Measurements from ENCODE around the gene CRISPLD2.
"Not testable (repeated sequence)": the region's sequence is repeated elsewhere in the genome, so short reads cannot be mapped to it uniquely, and the experiment has no call there.

The CRISPLD2 gene

GRCh38 chr16:84839054-84839453 is 19.3 kb downstream of the CRISPLD2 start:
- no peak for DNase-seq

DNA sequence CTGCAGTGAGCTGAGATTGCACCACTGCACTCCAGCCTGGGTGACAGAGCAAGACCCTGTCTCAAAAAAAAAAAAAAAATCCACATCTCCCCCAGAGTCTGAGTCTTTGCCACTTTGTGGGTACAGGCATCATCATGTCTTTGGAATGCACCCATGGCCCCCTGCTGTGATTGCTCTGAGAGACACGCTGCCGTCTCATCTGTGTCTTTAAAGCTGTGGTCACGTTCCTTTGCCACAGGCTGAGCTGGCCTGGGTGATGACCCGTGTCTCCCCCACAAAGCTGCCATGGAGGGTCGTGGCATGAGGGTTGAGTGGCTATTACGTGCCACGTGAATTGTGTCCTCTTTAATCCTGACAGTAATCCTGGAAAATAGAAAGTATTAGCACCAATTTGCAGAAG is 20.2 kb downstream of the CRISPLD2 start:
- no peak for DNase-seq

- DNase-seq, result no peak
Measured at GRCh38 chr16:84840687-84841627, 21.2 kb downstream of the CRISPLD2 start.

- DNase-seq, result no peak
Measured at GRCh38 chr16:84841787-84842300, 22.1 kb downstream of the CRISPLD2 start.

DNA sequence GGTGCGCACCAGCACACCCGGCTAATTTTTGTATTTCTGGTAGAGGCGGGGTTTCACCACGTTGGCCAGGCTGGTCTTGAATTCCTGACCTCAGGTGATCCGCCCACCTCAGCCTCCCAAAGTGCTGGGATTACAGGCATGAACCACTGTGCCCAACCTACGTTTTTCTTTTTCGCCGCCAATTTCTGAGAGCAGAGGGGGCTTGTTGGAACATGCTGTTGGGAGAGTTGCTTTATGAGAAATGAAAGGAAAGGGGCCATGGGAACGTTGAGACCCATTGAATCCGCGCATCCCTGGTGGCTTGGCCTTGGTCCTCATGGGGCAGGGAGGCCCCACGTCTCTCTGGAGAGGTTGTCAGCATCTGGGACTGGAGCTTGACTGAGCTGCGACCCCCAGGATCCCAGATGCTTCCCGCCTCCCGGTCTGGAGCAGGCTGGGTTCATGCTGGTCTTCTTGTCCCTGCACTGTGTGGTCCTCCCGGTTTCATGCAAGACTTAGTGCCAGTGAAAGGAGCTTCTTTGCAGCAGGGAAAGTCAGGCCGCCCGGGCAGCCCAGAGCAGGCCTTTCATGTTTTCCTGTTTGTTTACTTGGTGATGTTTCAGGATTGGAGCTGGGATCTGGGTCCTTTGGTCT is 22.8 kb downstream of the CRISPLD2 start:
- DNase-seq, result no peak

DNA sequence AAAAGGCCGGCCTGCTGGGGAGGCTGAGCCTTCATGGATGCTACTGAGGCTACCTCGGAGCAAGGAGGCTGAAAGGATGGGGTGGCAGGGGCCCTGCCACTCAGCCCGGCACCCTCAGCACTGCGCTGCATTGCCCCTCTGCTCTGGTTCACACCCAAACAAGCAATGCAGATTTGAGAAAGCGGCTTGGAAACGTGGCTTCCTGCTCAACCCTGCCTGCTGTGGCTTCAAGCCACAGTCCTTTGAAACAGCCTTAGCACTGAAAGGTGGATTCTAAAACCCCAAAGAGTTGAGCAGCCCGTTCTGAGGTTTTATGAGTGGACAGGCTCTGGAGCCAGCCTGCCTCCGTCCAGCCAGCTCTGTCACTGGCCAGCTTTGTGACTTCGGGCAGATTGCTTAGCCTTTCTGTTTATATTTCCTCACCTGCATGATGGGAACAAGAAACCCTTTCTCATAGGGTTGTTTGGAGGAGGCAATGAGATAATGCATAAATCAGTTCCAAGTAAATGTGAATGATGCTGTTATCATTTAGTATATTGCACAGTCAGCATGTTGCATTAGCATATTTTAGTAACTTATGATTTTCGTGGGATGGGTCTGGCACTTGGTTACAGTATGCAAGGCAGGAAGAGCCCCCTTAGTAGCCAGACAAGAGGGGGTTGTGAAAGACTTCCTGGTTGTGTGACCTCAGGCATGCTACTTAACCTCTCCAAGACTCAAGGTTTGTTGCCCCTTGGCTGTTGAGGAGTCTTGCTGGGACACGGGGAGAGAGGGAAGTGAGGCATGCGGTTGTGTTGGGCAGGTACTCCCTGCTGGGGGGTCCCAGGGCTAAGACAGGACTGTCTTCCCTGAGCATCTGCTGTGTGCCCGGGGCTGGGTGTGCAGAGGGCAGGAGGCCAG is 23.6 kb downstream of the CRISPLD2 start:
- DNase-seq, result no peak

DNA sequence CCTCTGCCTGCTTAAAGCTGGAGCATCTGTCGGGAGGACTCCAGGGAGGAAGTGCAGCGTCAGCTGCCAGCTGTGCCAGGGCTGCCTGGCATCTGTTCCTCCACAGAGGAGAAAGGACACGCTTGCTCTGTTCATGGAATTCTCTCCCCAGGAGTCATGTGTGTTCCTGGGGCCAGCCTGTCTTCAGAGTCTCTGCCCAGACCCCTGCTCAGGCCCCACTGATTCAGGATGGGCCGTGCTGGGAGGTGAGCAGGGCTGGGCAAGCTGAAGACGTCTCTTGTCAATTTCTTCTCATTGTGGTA is 24.2 kb downstream of the CRISPLD2 start:
- peak in 3 of 56 donors; percentile 7 to 17 (median 16) for DNase-seq

DNA sequence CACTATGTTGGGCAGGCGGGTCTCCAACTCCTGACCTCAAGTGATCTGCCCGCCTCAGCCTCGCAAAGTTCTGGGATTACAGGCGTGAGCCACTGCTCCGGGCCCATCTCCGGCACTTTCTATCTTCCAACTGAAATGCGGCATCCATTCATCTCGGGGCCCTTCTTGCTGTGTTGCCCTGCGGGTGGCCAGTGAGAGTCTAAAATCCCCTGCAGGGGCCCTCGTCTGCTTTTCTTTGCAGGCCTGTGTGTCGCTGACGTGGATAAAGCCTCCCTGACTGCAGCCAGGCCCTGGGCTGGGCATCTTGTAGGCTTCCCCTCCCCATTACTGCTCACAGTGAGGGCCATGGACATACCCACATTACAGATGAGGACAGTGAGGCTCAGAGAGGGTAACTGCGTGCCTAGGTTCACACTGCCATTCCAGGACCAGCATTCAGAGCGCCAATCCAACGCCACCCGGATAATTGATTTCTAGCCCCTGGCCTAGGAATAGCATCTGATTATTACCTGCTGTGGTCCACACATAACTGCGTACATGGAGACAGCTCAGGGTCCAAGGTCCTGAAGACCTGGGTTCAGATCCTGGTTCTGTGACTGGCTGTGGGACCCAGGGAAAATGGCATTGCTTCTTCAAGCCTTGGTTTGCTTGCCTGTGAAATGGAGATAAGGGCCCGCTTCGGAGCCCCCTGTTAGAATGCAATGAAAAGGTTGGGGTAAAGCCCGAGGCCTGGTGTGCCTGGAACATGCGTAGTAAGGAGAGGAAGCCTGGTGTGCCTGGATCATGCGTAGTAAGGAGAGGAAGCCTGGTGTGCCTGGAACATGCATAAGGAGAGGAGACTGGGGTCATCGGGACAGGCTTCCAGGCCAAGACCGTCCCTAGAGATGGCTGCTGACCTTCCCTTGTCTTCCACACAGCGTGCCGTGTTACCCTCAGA is 25.0 kb downstream of the CRISPLD2 start:
- no peak for DNase-seq

DNA sequence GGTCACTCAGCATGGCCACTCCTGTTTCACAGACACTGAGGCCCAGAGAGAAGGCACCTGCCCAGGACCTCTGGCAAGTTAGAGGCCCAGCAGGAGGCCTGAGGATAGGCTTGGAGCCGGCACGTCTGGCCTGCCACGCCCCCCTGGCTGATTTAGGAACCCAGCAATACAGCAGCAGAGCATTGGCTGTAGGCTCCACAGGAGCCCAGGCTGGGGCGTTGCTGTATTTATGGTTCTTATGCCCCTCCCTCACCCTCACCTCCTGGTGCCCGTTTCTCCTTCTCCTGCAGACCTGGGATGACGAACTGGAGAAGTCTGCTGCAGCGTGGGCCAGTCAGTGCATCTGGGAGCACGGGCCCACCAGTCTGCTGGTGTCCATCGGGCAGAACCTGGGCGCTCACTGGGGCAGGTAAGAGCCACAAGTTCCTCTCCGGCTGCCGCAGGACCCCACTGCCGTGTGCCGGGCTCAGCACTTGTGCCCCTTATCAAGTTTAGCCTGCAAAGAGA is 25.8 kb downstream of the CRISPLD2 start:
- DNase-seq, result no peak

DNA sequence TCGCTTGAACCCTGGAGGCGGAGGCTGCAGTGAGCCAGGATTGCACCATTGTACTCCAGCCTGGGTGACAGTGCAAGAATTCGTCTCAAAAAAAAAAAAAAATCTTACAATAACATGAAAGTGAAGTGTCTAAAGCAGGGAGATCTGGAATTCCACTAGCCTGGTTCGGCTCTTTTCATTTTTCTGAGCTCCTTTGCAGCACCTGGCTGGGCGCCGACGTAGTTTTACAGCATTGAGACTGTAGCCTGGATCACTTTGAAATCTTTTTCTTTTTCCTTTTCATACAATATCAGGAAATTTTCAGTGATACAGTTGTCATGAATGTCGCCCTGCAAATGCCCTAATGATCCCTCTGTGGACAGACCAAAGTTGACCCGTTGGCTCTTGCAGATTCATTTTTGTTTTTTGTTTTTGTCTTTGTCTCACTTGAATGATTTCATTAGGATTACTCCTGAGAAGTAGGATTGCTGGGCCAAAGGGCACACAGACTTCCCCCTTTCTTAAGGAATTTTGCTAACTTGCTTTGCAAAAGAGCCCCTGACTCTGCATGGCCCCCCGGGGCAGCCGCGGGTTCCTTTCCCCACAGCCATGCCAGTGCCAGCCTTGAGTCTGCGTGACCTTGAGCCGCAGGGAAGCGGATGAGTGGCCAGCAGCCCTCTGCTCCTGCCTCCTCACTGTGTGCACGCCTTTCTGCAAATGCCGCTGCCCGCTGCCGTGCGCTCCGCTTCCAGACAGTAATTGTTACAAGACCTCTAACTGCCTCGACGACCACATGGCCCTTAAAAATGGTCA is 28.0 kb downstream of the CRISPLD2 start:
- DNase-seq, result no peak

DNA sequence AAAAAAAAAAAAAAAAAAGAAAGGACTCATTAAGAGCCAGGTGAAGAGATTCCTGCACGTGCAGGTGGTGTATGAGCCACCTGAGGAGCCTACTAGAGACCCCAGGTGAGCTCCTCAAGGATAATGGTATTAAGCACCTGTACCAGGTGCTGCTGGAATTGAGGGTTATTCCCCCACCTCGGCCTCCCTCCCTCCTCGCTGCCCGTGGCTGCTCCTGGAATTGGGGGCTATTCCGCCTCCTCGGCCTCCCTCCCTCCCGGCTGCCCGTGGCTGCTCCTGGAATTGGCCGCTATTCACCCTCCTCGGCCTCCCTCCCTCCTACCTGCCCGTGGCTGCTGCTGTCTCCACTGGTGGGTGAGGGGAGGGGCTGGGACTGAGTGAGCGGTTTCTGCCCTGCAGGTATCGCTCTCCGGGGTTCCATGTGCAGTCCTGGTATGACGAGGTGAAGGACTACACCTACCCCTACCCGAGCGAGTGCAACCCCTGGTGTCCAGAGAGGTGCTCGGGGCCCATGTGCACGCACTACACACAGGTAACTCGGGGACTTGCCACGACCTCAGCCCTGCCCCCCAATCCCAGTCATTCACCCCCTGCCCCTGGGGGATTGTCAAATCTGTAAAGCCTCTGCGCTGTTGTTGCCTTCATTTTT is 29.3 kb downstream of the CRISPLD2 start:
- DNase-seq, result no peak

DNA sequence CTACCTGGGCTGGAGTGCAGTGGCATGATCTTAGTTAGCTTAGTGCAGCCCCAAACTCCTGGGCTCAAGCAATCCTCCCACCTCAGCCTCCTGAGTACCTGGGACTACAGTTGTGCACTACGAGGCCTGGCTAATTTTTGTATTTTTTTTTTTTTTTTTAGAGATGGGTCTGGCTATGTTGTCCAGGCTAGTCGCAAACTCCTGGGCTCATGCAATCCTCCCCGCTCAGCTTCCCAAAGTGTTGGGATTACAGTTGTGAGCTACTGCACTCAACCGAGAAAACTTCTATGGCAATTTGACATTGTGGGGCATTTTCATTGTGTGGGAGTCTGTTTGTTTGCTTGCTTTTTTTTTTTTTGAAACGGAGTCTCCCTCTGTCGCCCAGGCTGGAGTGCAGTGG is 30.0 kb downstream of the CRISPLD2 start:
- no peak for DNase-seq

- no peak for DNase-seq
Measured at GRCh38 chr16:84850714-84851113, 30.9 kb downstream of the CRISPLD2 start.

GRCh38 chr16:84851192-84852127 is 31.7 kb downstream of the CRISPLD2 start:
- DNase-seq, result no peak

GRCh38 chr16:84853534-84853933 is 33.7 kb downstream of the CRISPLD2 start:
- no peak for DNase-seq

GRCh38 chr16:84854759-84855158 is 35.0 kb downstream of the CRISPLD2 start:
- DNase-seq, result no peak

DNA sequence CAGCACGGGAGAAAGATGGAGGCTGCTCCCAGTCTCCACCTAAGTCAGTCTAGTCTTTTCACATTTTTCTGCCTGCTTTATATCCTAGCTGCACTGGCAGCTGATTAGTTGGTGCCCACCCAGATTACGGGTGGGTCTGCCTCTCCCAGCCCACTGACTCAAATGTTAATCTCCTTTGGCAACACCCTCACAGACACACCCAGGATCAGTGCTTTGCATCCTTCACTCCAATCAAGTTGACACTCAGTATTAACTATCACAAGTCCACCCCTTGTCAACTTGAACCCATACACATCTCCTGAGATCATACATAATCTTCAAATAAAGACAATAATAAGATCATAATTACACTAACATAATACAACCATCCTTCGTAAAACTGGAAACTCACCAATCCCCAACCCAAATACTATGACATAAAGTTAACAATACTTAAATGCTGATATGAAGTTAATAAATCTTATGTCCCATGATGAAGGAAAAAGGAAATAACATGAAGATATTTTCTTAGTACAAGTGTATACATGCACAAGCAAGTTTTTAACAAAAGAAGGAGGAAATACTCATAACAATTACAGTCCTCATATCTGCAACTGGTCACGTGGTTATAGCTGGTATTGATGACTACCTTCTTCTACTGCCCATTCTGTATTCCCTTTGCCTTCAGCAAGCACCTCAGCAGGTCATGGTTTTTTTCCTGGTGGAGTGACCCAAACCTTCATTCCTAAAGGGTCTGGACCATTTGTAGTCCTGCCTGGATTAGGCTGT is 35.8 kb downstream of the CRISPLD2 start:
- not testable (repeated sequence) for DNase-seq

Measured in amygdala (tissue), 56 donors.